Common myeloid progenitor, CD34-positive (primary cell): Measurements from ENCODE around the gene VDR.

ENCODE experiments used
- CTCF ChIA-PET: fragments of 350-600 bp; sonication (Branson Sonifier 250); formaldehyde crosslinking; loops from one replicate; lab custom pipeline; 2021; ENCODE audit warnings: antibody characterized with exemption; lab: Charles Lee
- POLR2A ChIA-PET: fragments of 350-600 bp; sonication (Branson Sonifier 250); formaldehyde crosslinking; loops from one replicate; lab custom pipeline; 2021; ENCODE audit warnings: antibody characterized with exemption; lab: Charles Lee
- DNase-seq, 3 donors: peaks; one replicate each; pipeline versions ENCODE4 v3.0.0 to v3.0.0-alpha.2; 2013
- H3K27ac ChIP-seq, 2 experiments: 1 replicate in 1 of 2; 2 replicates in 1 of 2; pipeline ENCODE4 v1.7.0; 2013; ENCODE audit warnings: inconsistent platforms in 2 of 2, low read length in 2 of 2, mild to moderate bottlenecking in 2 of 2, low read depth in 1 of 2, moderate library complexity in 1 of 2; ENCODE audit not compliant: severe bottlenecking in 2 of 2, insufficient read depth in 1 of 2, poor library complexity in 1 of 2
- H3K27me3 ChIP-seq, 5 experiments: replicated peaks in 2 of 5; 1 replicate in 3 of 5; 2 replicates in 2 of 5; pipeline versions ENCODE4 v1.6.1 to v1.7.0; 2013; ENCODE audit warnings: low read length in 4 of 5, mild to moderate bottlenecking in 2 of 5, moderate library complexity in 2 of 5, inconsistent platforms in 1 of 5; ENCODE audit not compliant: insufficient read depth in 5 of 5, control insufficient read depth in 4 of 5
- H3K36me3 ChIP-seq, 4 experiments: 1 replicate in 2 of 4; 2 replicates in 2 of 4; pipeline versions ENCODE4 v1.6.1 to v1.7.0; 2013; ENCODE audit warnings: low read length in 3 of 4, control low read depth in 1 of 4, mild to moderate bottlenecking in 1 of 4; ENCODE audit not compliant: control insufficient read depth in 4 of 4, insufficient read depth in 4 of 4
- H3K4me1 ChIP-seq, 4 experiments: 1 replicate in 3 of 4; 2 replicates in 1 of 4; pipeline versions ENCODE4 v1.6.1 to v1.7.1; 2013; ENCODE audit warnings: low read length in 3 of 4, mild to moderate bottlenecking in 3 of 4, control low read depth in 1 of 4, inconsistent platforms in 1 of 4, moderate library complexity in 1 of 4; ENCODE audit not compliant: control insufficient read depth in 4 of 4, insufficient read depth in 4 of 4; ENCODE audit errors: control extremely low read depth in 1 of 4
- H3K4me3 ChIP-seq, 7 experiments: 1 replicate in 4 of 7; 2 replicates in 3 of 7; pipeline versions ENCODE4 v1.5.1 to v1.7.0; 2013; ENCODE audit warnings: mild to moderate bottlenecking in 7 of 7, low read length in 6 of 7, moderate library complexity in 6 of 7, inconsistent platforms in 2 of 7, low read depth in 2 of 7, control low read depth in 1 of 7; ENCODE audit not compliant: insufficient read depth in 4 of 7, control insufficient read depth in 1 of 7; ENCODE audit errors: extremely low read depth in 1 of 7
- H3K9me3 ChIP-seq, 5 experiments: 1 replicate in 4 of 5; 2 replicates in 1 of 5; pipeline versions ENCODE4 v1.6.1 to v1.7.1; 2013; ENCODE audit warnings: low read length in 4 of 5, mild to moderate bottlenecking in 2 of 5, inconsistent platforms in 1 of 5, low read depth in 1 of 5, moderate library complexity in 1 of 5; ENCODE audit not compliant: control insufficient read depth in 4 of 5, insufficient read depth in 2 of 5; ENCODE audit errors: control extremely low read depth in 1 of 5
- WGBS: methylation state at CpG from one replicate; pipeline ENCODE4 v1.1.5; 2013; ENCODE audit not compliant: insufficient coverage; 5-methylcytosine and 5-hydroxymethylcytosine counted together

Gene VDR

GRCh38 chr12:47837190-47838171 is 67.3 kb downstream of the VDR start:
- no peaks in the 10 kb centered on the region for H3K27me3 ChIP-seq
- no peak overlapping the region for H3K4me3 ChIP-seq
- 41% methylated on average over 11 of the region's 13 CpGs for WGBS
- H3K4me1 ChIP-seq, result peaks cover 10 to 49% (median 44%) of the 10 kb centered on the region in 4 experiments
- peak; percentile 65 to 75 (median 67) for DNase-seq
- H3K9me3 ChIP-seq, result no peaks in the 10 kb centered on the region
- H3K27ac ChIP-seq, result no peak overlapping the region
- CTCF ChIA-PET, result interaction anchor here (0.7 to 29.7 kb wide), 19 partner anchors 11 to 138 kb away, joined by 3 to 1391 read pairs (median 6); partner anchors contain the start of genes ENDOU and HDAC7
- no peaks in the 10 kb centered on the region for H3K36me3 ChIP-seq
- POLR2A ChIA-PET, result interaction anchor here (1.1 kb wide), 1 partner anchor 40 kb away, joined by 3 read pairs; no protein-coding TSS in a partner anchor

- DNase-seq, result no peak
- POLR2A ChIA-PET, result interaction anchor here (0.6 to 1.7 kb wide), 6 partner anchors 11 to 184 kb away, joined by 3 to 6 read pairs (median 3); partner anchors contain the start of gene HDAC7
- Histone ChIP-seq H3K27me3 (no peaks in the 10 kb centered on the region), H3K27ac (no peak overlapping the region), H3K4me3 (no peak overlapping the region), H3K4me1 (peaks cover 10 to 51% (median 46%) of the 10 kb centered on the region in 4 experiments), H3K36me3 (no peaks in the 10 kb centered on the region), H3K9me3 (no peaks in the 10 kb centered on the region)
- CTCF ChIA-PET, result interaction anchor here (0.6 to 29.7 kb wide), 9 partner anchors 9 to 644 kb away, joined by 3 to 1391 read pairs (median 5); partner anchors contain the start of gene HDAC7
- 100% methylated on average over 1 of the region's 3 CpGs for WGBS
Measured at GRCh38 chr12:47835831-47836155, 69.0 kb downstream of the VDR start.

- Histone ChIP-seq H3K36me3 (no peaks in the 10 kb centered on the region), H3K9me3 (no peaks in the 10 kb centered on the region), H3K4me3 (no peak overlapping the region), H3K27me3 (no peaks in the 10 kb centered on the region), H3K4me1 (peaks cover 10 to 52% (median 47%) of the 10 kb centered on the region in 4 experiments), H3K27ac (peak overlapping the region in 1 of 2 experiments; percentile 53)
- DNase-seq, result peak in 1 of 3 donors; percentile 31
- WGBS, result 77% methylated on average over 9 of the region's 12 CpGs
- ChIA-PET CTCF (interaction anchor here (0.9 to 29.7 kb wide), 9 partner anchors 8 to 643 kb away, joined by 3 to 1391 read pairs (median 5); partner anchors contain the start of gene HDAC7), POLR2A (interaction anchor here (0.6 to 1.7 kb wide), 7 partner anchors 10 to 184 kb away, joined by 3 to 6 read pairs (median 3); partner anchors contain the start of gene HDAC7)
Measured at GRCh38 chr12:47835006-47835830, 69.6 kb downstream of the VDR start.

- Histone ChIP-seq H3K4me3 (no peak overlapping the region), H3K4me1 (peaks cover 10 to 60% (median 54%) of the 10 kb centered on the region in 4 experiments), H3K27me3 (no peaks in the 10 kb centered on the region), H3K9me3 (no peaks in the 10 kb centered on the region), H3K27ac (peak overlapping the region in 1 of 2 experiments; percentile 53), H3K36me3 (no peaks in the 10 kb centered on the region)
- WGBS, result 68% methylated on average over 6 of the region's 8 CpGs
- peak in 2 of 3 donors; percentile 75 to 78 for DNase-seq
- ChIA-PET CTCF (interaction anchor here (0.8 to 29.7 kb wide), 8 partner anchors 10 to 117 kb away, joined by 3 to 1391 read pairs (median 4); partner anchors contain the start of gene HDAC7), POLR2A (interaction anchor here (1.5 to 1.7 kb wide), 2 partner anchors 20 to 32 kb away, joined by 3 to 8 read pairs; no protein-coding TSS in a partner anchor)
Measured at GRCh38 chr12:47834199-47834903, 70.4 kb downstream of the VDR start.

- Histone ChIP-seq H3K9me3 (no peaks in the 10 kb centered on the region), H3K36me3 (no peaks in the 10 kb centered on the region), H3K27ac (peak overlapping the region in 1 of 2 experiments; percentile 53), H3K4me1 (peaks cover 10 to 67% (median 60%) of the 10 kb centered on the region in 4 experiments), H3K4me3 (no peak overlapping the region), H3K27me3 (no peaks in the 10 kb centered on the region)
- peak in 1 of 3 donors; percentile 40 for DNase-seq
- ChIA-PET POLR2A (interaction anchor here (1.5 to 1.7 kb wide), 2 partner anchors 19 to 31 kb away, joined by 3 to 8 read pairs; no protein-coding TSS in a partner anchor), CTCF (interaction anchor here (0.9 to 29.7 kb wide), 5 partner anchors 9 to 117 kb away, joined by 3 to 1391 read pairs (median 143); partner anchors contain the start of gene HDAC7)
- WGBS, result 94% methylated on average over 7 of the region's 12 CpGs
Measured at GRCh38 chr12:47833591-47834012, 71.2 kb downstream of the VDR start.
